ENCODE data around the gene SEC22B. TPM values are rescaled to one million over a fixed set of nuclear protein-coding genes. Genes with fewer than 3 reads are reported as not detected.
"Not testable (repeated sequence)": the region's sequence is repeated elsewhere in the genome, so short reads cannot be mapped to it uniquely, and the experiment has no call there.

The SEC22B gene
- polyA plus RNA-seq (2013) = 36.5 TPM

- H3K4me1 ChIP-seq (ENCODE audit: control extremely low read depth in 1 of 4, control insufficient read depth in 4 of 4, insufficient read depth in 4 of 4, low read length in 3 of 4) = peaks cover 0 to 8% (median 3%) of the 10 kb centered on the region in 4 experiments
- DNase-seq = peak; percentile 98 to 99 (median 98)
- peak within 1 kb of the TSS; percentile 91 to 97 for H3K27ac ChIP-seq (ENCODE audit: insufficient read depth in 1 of 2, low read depth in 1 of 2, low read length in 2 of 2, poor library complexity in 1 of 2, severe bottlenecking in 2 of 2)
- H3K9me3 ChIP-seq (ENCODE audit: control extremely low read depth in 1 of 5, control insufficient read depth in 4 of 5, insufficient read depth in 2 of 5, low read depth in 1 of 5, low read length in 4 of 5) = no peaks in the 10 kb centered on the region
- CTCF ChIA-PET = no interaction called here
- no peaks in the 10 kb centered on the region for H3K36me3 ChIP-seq (ENCODE audit: control insufficient read depth in 4 of 4, insufficient read depth in 4 of 4, low read length in 3 of 4)
- POLR2A ChIA-PET = no interaction called here
- peak within 1 kb of the TSS; percentile 75 to 98 (median 94) for H3K4me3 ChIP-seq (ENCODE audit: control insufficient read depth in 1 of 7, extremely low read depth in 1 of 7, insufficient read depth in 4 of 7, low read depth in 2 of 7, low read length in 6 of 7)
- no peaks in the 10 kb centered on the region for H3K27me3 ChIP-seq (replicated peaks in 2 of 5; ENCODE audit: control insufficient read depth in 4 of 5, insufficient read depth in 5 of 5, low read length in 4 of 5)
- 0% methylated on average over 36 of the region's 39 CpGs for WGBS (ENCODE audit: insufficient coverage)
Measured at GRCh38 chr1:120176092-120176855, at the start of gene SEC22B. Gene SEC22B (minus strand): TSS chr1:120176520. CDS start chr1:120176381, 139 bp downstream.

- H3K9me3 ChIP-seq (ENCODE audit: control extremely low read depth in 1 of 5, control insufficient read depth in 4 of 5, insufficient read depth in 2 of 5, low read depth in 1 of 5, low read length in 4 of 5); H3K4me3 ChIP-seq (ENCODE audit: control insufficient read depth in 1 of 7, extremely low read depth in 1 of 7, insufficient read depth in 4 of 7, low read depth in 2 of 7, low read length in 6 of 7); H3K27me3 ChIP-seq (replicated peaks in 2 of 5; ENCODE audit: control insufficient read depth in 4 of 5, insufficient read depth in 5 of 5, low read length in 4 of 5); DNase-seq; H3K27ac ChIP-seq (ENCODE audit: insufficient read depth in 1 of 2, low read depth in 1 of 2, low read length in 2 of 2, poor library complexity in 1 of 2, severe bottlenecking in 2 of 2); CTCF ChIA-PET; H3K4me1 ChIP-seq (ENCODE audit: control extremely low read depth in 1 of 4, control insufficient read depth in 4 of 4, insufficient read depth in 4 of 4, low read length in 3 of 4); POLR2A ChIA-PET; H3K36me3 ChIP-seq (ENCODE audit: control insufficient read depth in 4 of 4, insufficient read depth in 4 of 4, low read length in 3 of 4): not testable (repeated sequence)
- WGBS (ENCODE audit: insufficient coverage) = no CpG with 5 or more reads among the region's 2 CpGs
Measured at GRCh38 chr1:120217933-120218332, 41.6 kb upstream of the SEC22B start.

- no CpG with 5 or more reads among the region's 3 CpGs for WGBS (ENCODE audit: insufficient coverage)
- H3K27ac ChIP-seq (ENCODE audit: insufficient read depth in 1 of 2, low read depth in 1 of 2, low read length in 2 of 2, poor library complexity in 1 of 2, severe bottlenecking in 2 of 2); POLR2A ChIA-PET; H3K36me3 ChIP-seq (ENCODE audit: control insufficient read depth in 4 of 4, insufficient read depth in 4 of 4, low read length in 3 of 4); H3K27me3 ChIP-seq (replicated peaks in 2 of 5; ENCODE audit: control insufficient read depth in 4 of 5, insufficient read depth in 5 of 5, low read length in 4 of 5); CTCF ChIA-PET; DNase-seq; H3K4me3 ChIP-seq (ENCODE audit: control insufficient read depth in 1 of 7, extremely low read depth in 1 of 7, insufficient read depth in 4 of 7, low read depth in 2 of 7, low read length in 6 of 7); H3K9me3 ChIP-seq (ENCODE audit: control extremely low read depth in 1 of 5, control insufficient read depth in 4 of 5, insufficient read depth in 2 of 5, low read depth in 1 of 5, low read length in 4 of 5); H3K4me1 ChIP-seq (ENCODE audit: control extremely low read depth in 1 of 4, control insufficient read depth in 4 of 4, insufficient read depth in 4 of 4, low read length in 3 of 4): not testable (repeated sequence)
Measured at GRCh38 chr1:120217175-120217929, 41.0 kb upstream of the SEC22B start.

GRCh38 chr1:120213606-120214005, 37.3 kb upstream of the SEC22B start:
- CTCF ChIA-PET; POLR2A ChIA-PET; H3K9me3 ChIP-seq (ENCODE audit: control extremely low read depth in 1 of 5, control insufficient read depth in 4 of 5, insufficient read depth in 2 of 5, low read depth in 1 of 5, low read length in 4 of 5); DNase-seq; H3K27ac ChIP-seq (ENCODE audit: insufficient read depth in 1 of 2, low read depth in 1 of 2, low read length in 2 of 2, poor library complexity in 1 of 2, severe bottlenecking in 2 of 2); H3K4me3 ChIP-seq (ENCODE audit: control insufficient read depth in 1 of 7, extremely low read depth in 1 of 7, insufficient read depth in 4 of 7, low read depth in 2 of 7, low read length in 6 of 7); H3K36me3 ChIP-seq (ENCODE audit: control insufficient read depth in 4 of 4, insufficient read depth in 4 of 4, low read length in 3 of 4); H3K27me3 ChIP-seq (replicated peaks in 2 of 5; ENCODE audit: control insufficient read depth in 4 of 5, insufficient read depth in 5 of 5, low read length in 4 of 5); H3K4me1 ChIP-seq (ENCODE audit: control extremely low read depth in 1 of 4, control insufficient read depth in 4 of 4, insufficient read depth in 4 of 4, low read length in 3 of 4): not testable (repeated sequence)
- WGBS (ENCODE audit: insufficient coverage) = no CpG with 5 or more reads among the region's 2 CpGs

- H3K4me1 ChIP-seq (ENCODE audit: control extremely low read depth in 1 of 4, control insufficient read depth in 4 of 4, insufficient read depth in 4 of 4, low read length in 3 of 4); H3K27me3 ChIP-seq (replicated peaks in 2 of 5; ENCODE audit: control insufficient read depth in 4 of 5, insufficient read depth in 5 of 5, low read length in 4 of 5); POLR2A ChIA-PET; CTCF ChIA-PET; H3K36me3 ChIP-seq (ENCODE audit: control insufficient read depth in 4 of 4, insufficient read depth in 4 of 4, low read length in 3 of 4); H3K27ac ChIP-seq (ENCODE audit: insufficient read depth in 1 of 2, low read depth in 1 of 2, low read length in 2 of 2, poor library complexity in 1 of 2, severe bottlenecking in 2 of 2); DNase-seq; H3K9me3 ChIP-seq (ENCODE audit: control extremely low read depth in 1 of 5, control insufficient read depth in 4 of 5, insufficient read depth in 2 of 5, low read depth in 1 of 5, low read length in 4 of 5); H3K4me3 ChIP-seq (ENCODE audit: control insufficient read depth in 1 of 7, extremely low read depth in 1 of 7, insufficient read depth in 4 of 7, low read depth in 2 of 7, low read length in 6 of 7): not testable (repeated sequence)
- no CpG with 5 or more reads among the region's 6 CpGs for WGBS (ENCODE audit: insufficient coverage)
Measured at GRCh38 chr1:120210754-120211153, 34.4 kb upstream of the SEC22B start.

- DNase-seq; H3K27me3 ChIP-seq (replicated peaks in 2 of 5; ENCODE audit: control insufficient read depth in 4 of 5, insufficient read depth in 5 of 5, low read length in 4 of 5); H3K9me3 ChIP-seq (ENCODE audit: control extremely low read depth in 1 of 5, control insufficient read depth in 4 of 5, insufficient read depth in 2 of 5, low read depth in 1 of 5, low read length in 4 of 5); H3K36me3 ChIP-seq (ENCODE audit: control insufficient read depth in 4 of 4, insufficient read depth in 4 of 4, low read length in 3 of 4); CTCF ChIA-PET; POLR2A ChIA-PET; H3K27ac ChIP-seq (ENCODE audit: insufficient read depth in 1 of 2, low read depth in 1 of 2, low read length in 2 of 2, poor library complexity in 1 of 2, severe bottlenecking in 2 of 2); H3K4me1 ChIP-seq (ENCODE audit: control extremely low read depth in 1 of 4, control insufficient read depth in 4 of 4, insufficient read depth in 4 of 4, low read length in 3 of 4): not testable (repeated sequence)
- H3K4me3 ChIP-seq (ENCODE audit: control insufficient read depth in 1 of 7, extremely low read depth in 1 of 7, insufficient read depth in 4 of 7, low read depth in 2 of 7, low read length in 6 of 7) = peak overlapping the region in 3 of 7 experiments; percentile 7 to 64 (median 53)
- 3% methylated on average over 20 of the region's 55 CpGs for WGBS (ENCODE audit: insufficient coverage)
Measured at GRCh38 chr1:120196863-120197775, 20.8 kb upstream of the SEC22B start.

Measured in common myeloid progenitor, CD34-positive (primary cell).